Smooth muscle cell (in vitro differentiated cells): ENCODE measurements around the gene PLG. TPM values are rescaled to one million over a fixed set of nuclear protein-coding genes. Genes with fewer than 3 reads are reported as not detected.
A peak's percentile ranks its signal among the peaks of the same experiment; 100 is the strongest.

ENCODE experiments used
- DNase-seq: peaks from one replicate; lab custom pipeline; 2025; ENCODE audit not compliant: unreplicated experiment; lab: John Stamatoyannopoulos, UW
- H2AFZ ChIP-seq: fragments of 200-600 bp; sonication (generic); 2 replicates; pipeline ENCODE4 v1.6.0; 2016; ENCODE audit warnings: antibody characterized with exemption, low read depth, mild to moderate bottlenecking
- H3F3A ChIP-seq: fragments of 200-600 bp; sonication (generic); 2 replicates; pipeline ENCODE4 v1.6.0; 2017; ENCODE audit warnings: antibody characterized with exemption, low read depth
- H3K27ac ChIP-seq: fragments of 200-600 bp; sonication (generic); 2 replicates; pipeline ENCODE4 v1.5.1; 2016; ENCODE audit warnings: low read depth, mild to moderate bottlenecking
- H3K27me3 ChIP-seq: fragments of 200-600 bp; sonication (generic); 2 replicates; pipeline ENCODE4 v1.6.1; 2016; ENCODE audit warnings: low read depth, mild to moderate bottlenecking
- H3K36me3 ChIP-seq: fragments of 200-600 bp; sonication (generic); 2 replicates; pipeline ENCODE4 v1.5.1; 2016; ENCODE audit warnings: low read depth
- H3K4me1 ChIP-seq: fragments of 200-600 bp; sonication (generic); 2 replicates; pipeline ENCODE4 v1.5.1; 2016; ENCODE audit warnings: low read depth
- H3K4me2 ChIP-seq: fragments of 200-600 bp; sonication (generic); 2 replicates; pipeline ENCODE4 v1.6.0; 2016; ENCODE audit warnings: mild to moderate bottlenecking
- H3K4me3 ChIP-seq: fragments of 200-600 bp; sonication (generic); 2 replicates; pipeline ENCODE4 v1.5.1; 2016; ENCODE audit warnings: mild to moderate bottlenecking
- H3K79me2 ChIP-seq: fragments of 200-600 bp; sonication (generic); 2 replicates; pipeline ENCODE4 v1.6.0; 2016; ENCODE audit warnings: low read depth, mild to moderate bottlenecking
- H3K9ac ChIP-seq: fragments of 200-600 bp; sonication (generic); 2 replicates; pipeline ENCODE4 v1.6.0; 2016; ENCODE audit warnings: low read depth
- H3K9me3 ChIP-seq: fragments of 200-600 bp; sonication (generic); replicated peaks from 2 replicates; pipeline ENCODE4 v1.5.1; 2016; ENCODE audit warnings: low read depth
- H4K20me1 ChIP-seq: fragments of 200-600 bp; sonication (generic); 2 replicates; pipeline ENCODE4 v1.6.0; 2016; ENCODE audit warnings: low read depth
- CTCF ChIP-seq: fragments of 200-600 bp; sonication (generic); IDR thresholded peaks from 2 replicates; pipeline ENCODE4 v1.5.1; 2017; ENCODE audit warnings: borderline replicate concordance, mild to moderate bottlenecking, antibody characterized with exemption; ENCODE audit not compliant: insufficient read depth, poor library complexity, severe bottlenecking
- WGBS: methylation state at CpG from one replicate; pipeline ENCODE4 v1.1.7; 2016; ENCODE audit warnings: low lambda C conversion rate; 5-methylcytosine and 5-hydroxymethylcytosine counted together
- polyA plus RNA-seq: library from polyadenylated mRNA; unstranded; fragments of >200 nt; fragmentation: Nextera tagmentation; extraction: Ambion mirVana; gene quantifications from 2 replicates; pipeline ENCODE4 v1.2.1, GENCODE V29; 2016
- total RNA-seq: library from RNA; depleted of rRNA; stranded (reverse); fragments of >200 nt; gene quantifications from 2 replicates; pipeline ENCODE4 v1.2.3, GENCODE V29; 2014

The PLG gene
- total and polyA plus RNA-seq, 2 experiments from 2014 or later: 1.5 TPM; not detected in 1

DNA sequence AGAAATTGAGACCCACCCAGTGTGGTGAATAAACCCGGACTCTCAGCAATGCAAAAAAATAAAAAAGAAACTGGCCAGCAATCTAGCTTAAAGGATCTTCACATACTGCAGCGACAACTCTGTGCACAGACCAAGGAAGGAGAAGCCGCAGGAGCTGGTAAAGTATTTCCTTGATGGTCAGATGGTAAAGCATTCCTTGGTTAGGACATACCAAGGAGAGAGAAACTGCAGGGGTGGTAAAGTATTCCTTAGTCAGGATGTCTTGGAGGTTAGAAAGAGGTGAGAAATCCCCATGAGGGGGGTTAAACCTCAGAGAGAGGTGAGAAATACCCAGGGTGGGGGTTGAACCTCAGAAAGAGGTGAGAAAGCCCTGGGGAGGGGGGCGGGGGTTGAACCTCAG lies 86.8 kb downstream of the PLG start:
- Histone ChIP-seq H2AFZ (no peak overlapping the region), H3K9ac (no peak overlapping the region), H3K79me2 (no peaks in the 10 kb centered on the region), H3K36me3 (no peaks in the 10 kb centered on the region), H3K9me3 (no peaks in the 10 kb centered on the region), H3K27ac (no peak overlapping the region), H3K4me3 (no peak overlapping the region), H3K4me1 (no peaks in the 10 kb centered on the region), H3K27me3 (no peaks in the 10 kb centered on the region), H3K4me2 (no peak overlapping the region), H3F3A (no peaks in the 10 kb centered on the region), H4K20me1 (no peaks in the 10 kb centered on the region)
- no peak for TF ChIP-seq CTCF
- no peak for DNase-seq
- WGBS: 73% methylated on average over 4 of the region's 4 CpGs

- H3K9me3 ChIP-seq: no peaks in the 10 kb centered on the region
- no peaks in the 10 kb centered on the region for H3K4me1 ChIP-seq
- no peaks in the 10 kb centered on the region for H3K27me3 ChIP-seq
These were observed 87.4 kb downstream of the PLG start for GRCh38 chr6:160789263-160790027.

DNA sequence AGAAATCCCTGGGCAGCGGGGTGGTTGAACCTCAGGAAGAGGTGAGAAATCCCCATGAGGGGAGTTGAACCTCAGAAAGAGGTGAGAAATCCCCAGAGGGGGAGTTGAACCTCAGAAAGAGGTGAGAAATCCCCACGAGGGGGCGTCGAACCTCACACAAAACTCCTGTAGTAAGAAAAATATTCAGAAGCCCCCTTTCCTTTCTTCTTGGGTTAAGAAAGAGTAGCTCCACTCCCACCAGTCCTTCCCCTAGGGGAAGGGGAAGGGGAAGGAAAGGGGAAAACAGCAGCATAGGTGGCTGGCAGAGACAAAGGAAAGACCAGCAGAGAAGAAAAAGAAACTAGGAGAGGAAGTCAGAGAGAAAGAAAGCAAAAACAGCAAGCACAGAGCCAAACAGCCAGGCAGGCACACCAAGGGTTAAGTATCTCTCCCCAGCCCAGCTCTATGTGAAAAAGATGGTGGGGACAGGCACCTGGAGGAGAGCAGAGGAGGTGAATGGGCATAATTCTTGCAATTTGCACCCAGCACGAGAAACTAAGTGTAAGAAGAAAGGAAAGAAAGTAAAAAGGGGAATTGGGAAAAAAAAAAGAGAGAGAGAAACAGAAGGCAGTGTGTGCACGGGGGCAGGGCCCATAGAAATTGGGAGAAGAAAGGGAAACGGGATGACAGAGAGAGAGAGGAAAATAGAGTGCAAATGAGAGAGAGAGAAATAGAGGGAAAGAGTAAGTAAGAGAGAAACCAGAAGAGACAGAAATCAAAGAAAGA lies 88.2 kb downstream of the PLG start:
- H3F3A ChIP-seq: no peaks in the 10 kb centered on the region
- no peak overlapping the region for H3K9ac ChIP-seq
- no peak for DNase-seq
- H3K27ac ChIP-seq: no peak overlapping the region
- no peak overlapping the region for H3K4me2 ChIP-seq
- no peaks in the 10 kb centered on the region for H4K20me1 ChIP-seq
- no peaks in the 10 kb centered on the region for H3K27me3 ChIP-seq
- peak; percentile 15 for TF ChIP-seq CTCF
- no peaks in the 10 kb centered on the region for H3K9me3 ChIP-seq
- H3K4me1 ChIP-seq: no peaks in the 10 kb centered on the region
- H3K4me3 ChIP-seq: no peak overlapping the region
- H3K36me3 ChIP-seq: no peaks in the 10 kb centered on the region
- H2AFZ ChIP-seq: peak overlapping the region; percentile 69
- 39% methylated on average over 7 of the region's 7 CpGs for WGBS
- H3K79me2 ChIP-seq: no peaks in the 10 kb centered on the region

More at GRCh38 chr6:160789263-160790027, 87.4 kb downstream of the PLG start:
- H2AFZ ChIP-seq: no peak overlapping the region
- no peaks in the 10 kb centered on the region for H3F3A ChIP-seq
- H3K27ac ChIP-seq: no peak overlapping the region
- no peak overlapping the region for H3K4me3 ChIP-seq
- no peak for TF ChIP-seq CTCF
- no peaks in the 10 kb centered on the region for H3K79me2 ChIP-seq
- no peak overlapping the region for H3K4me2 ChIP-seq
- DNase-seq: no peak
- no peak overlapping the region for H3K9ac ChIP-seq
- no peaks in the 10 kb centered on the region for H4K20me1 ChIP-seq
- H3K36me3 ChIP-seq: no peaks in the 10 kb centered on the region
- WGBS: 55% methylated on average over 7 of the region's 9 CpGs
